Fibroblast of lung (primary cell): ENCODE measurements around the gene SYCE1L. TPM values are rescaled to one million over a fixed set of nuclear protein-coding genes. Genes with fewer than 3 reads are reported as not detected.
"Not testable (repeated sequence)": the region's sequence is repeated elsewhere in the genome, so short reads cannot be mapped to it uniquely, and the experiment has no call there.

Experiments used
- DNase-seq, 2 donors: peaks; one replicate each; pipeline versions ENCODE4 v3.0.0 to v3.0.0-alpha.2; 2010; ENCODE audit warnings: low read depth in 2 of 2
- H2AFZ ChIP-seq: 2 replicates; pipeline ENCODE4 v1.5.1; 2012; ENCODE audit warnings: low read length, control low read depth, inconsistent platforms
- H3K27ac ChIP-seq: 2 replicates; pipeline ENCODE4 v1.5.1; 2011; ENCODE audit warnings: low read length, control low read depth; ENCODE audit not compliant: insufficient read depth
- H3K27me3 ChIP-seq: 2 replicates; pipeline ENCODE4 v1.5.1; 2011; ENCODE audit warnings: mild to moderate bottlenecking, low read length; ENCODE audit not compliant: control insufficient read depth, insufficient read depth
- H3K36me3 ChIP-seq: 2 replicates; pipeline ENCODE4 v1.5.1; 2011; ENCODE audit warnings: low read length; ENCODE audit not compliant: control insufficient read depth, insufficient read depth
- H3K4me1 ChIP-seq: 2 replicates; pipeline ENCODE4 v1.5.1; 2011; ENCODE audit warnings: low read length; ENCODE audit not compliant: control insufficient read depth, insufficient read depth; ENCODE audit errors: extremely low read depth
- H3K4me2 ChIP-seq: 2 replicates; pipeline ENCODE4 v1.5.1; 2011; ENCODE audit warnings: low read length, control low read depth; ENCODE audit not compliant: insufficient read depth; ENCODE audit errors: extremely low read depth
- H3K4me3 ChIP-seq, 4 experiments: fragments of 200-600 bp in 1 of 4; sonication (generic) in 1 of 4; replicated peaks in 1 of 4; 2 replicates each; pipeline ENCODE4 v1.5.1; 2011 to 2016; ENCODE audit warnings: low read length in 4 of 4, low read depth in 3 of 4, mild to moderate bottlenecking in 3 of 4, control low read depth in 2 of 4, inconsistent platforms in 1 of 4, mixed read lengths in 1 of 4; ENCODE audit not compliant: insufficient read depth in 1 of 4; ENCODE audit errors: control extremely low read depth in 1 of 4
- H3K79me2 ChIP-seq: 2 replicates; pipeline ENCODE4 v1.5.1; 2012; ENCODE audit warnings: mild to moderate bottlenecking, low read length, inconsistent platforms; ENCODE audit not compliant: control insufficient read depth, insufficient read depth
- H3K9ac ChIP-seq: 2 replicates; pipeline ENCODE4 v1.5.1; 2011; ENCODE audit warnings: mild to moderate bottlenecking, low read length, control low read depth; ENCODE audit not compliant: insufficient read depth
- H3K9me3 ChIP-seq: 2 replicates; pipeline ENCODE4 v1.5.1; 2012; ENCODE audit warnings: low read depth, low read length; ENCODE audit not compliant: control insufficient read depth, insufficient read depth
- H4K20me1 ChIP-seq: 2 replicates; pipeline ENCODE4 v1.5.1; 2011; ENCODE audit warnings: low read length; ENCODE audit not compliant: control insufficient read depth, insufficient read depth; ENCODE audit errors: extremely low read depth
- EZH2 ChIP-seq: IDR thresholded peaks from 2 replicates; pipeline ENCODE4 v1.5.1; 2012; ENCODE audit warnings: low read length, control low read depth, mild to moderate bottlenecking; ENCODE audit errors: missing control alignments
- polyA plus RNA-seq, 2 donors: library from polyadenylated mRNA; depleted of rRNA in 1 of 2; stranded (reverse) in 1 of 2; unstranded in 1 of 2; fragments of >200 nt; gene quantifications; 2 replicates each; pipeline ENCODE4 v1.2.1, GENCODE V29; 2011 to 2012; ENCODE audit warnings: missing spikeins in 1 of 2
- total RNA-seq: library from RNA; depleted of rRNA; stranded (reverse); fragments of >200 nt; gene quantifications from 2 replicates; pipeline ENCODE4 v1.2.1, GENCODE V29; 2014
- TF ChIP-seq, protein P1 (sequence below), 2 donors: IDR thresholded peaks in 1 of 2; conservative IDR thresholded peaks in 1 of 2; 1 replicate in 1 of 2; 2 replicates in 1 of 2; pipeline ENCODE4 v1.5.1; 2011 to 2012; ENCODE audit warnings: low read length in 2 of 2, control low read depth in 1 of 2, inconsistent platforms in 1 of 2, low read depth in 1 of 2, mild to moderate bottlenecking in 1 of 2

The SYCE1L gene
- total and polyA plus RNA-seq, 2 donors (not counting 1 experiment from before 2014, with no cell fraction given): 0.33 TPM; not detected in 1

DNA sequence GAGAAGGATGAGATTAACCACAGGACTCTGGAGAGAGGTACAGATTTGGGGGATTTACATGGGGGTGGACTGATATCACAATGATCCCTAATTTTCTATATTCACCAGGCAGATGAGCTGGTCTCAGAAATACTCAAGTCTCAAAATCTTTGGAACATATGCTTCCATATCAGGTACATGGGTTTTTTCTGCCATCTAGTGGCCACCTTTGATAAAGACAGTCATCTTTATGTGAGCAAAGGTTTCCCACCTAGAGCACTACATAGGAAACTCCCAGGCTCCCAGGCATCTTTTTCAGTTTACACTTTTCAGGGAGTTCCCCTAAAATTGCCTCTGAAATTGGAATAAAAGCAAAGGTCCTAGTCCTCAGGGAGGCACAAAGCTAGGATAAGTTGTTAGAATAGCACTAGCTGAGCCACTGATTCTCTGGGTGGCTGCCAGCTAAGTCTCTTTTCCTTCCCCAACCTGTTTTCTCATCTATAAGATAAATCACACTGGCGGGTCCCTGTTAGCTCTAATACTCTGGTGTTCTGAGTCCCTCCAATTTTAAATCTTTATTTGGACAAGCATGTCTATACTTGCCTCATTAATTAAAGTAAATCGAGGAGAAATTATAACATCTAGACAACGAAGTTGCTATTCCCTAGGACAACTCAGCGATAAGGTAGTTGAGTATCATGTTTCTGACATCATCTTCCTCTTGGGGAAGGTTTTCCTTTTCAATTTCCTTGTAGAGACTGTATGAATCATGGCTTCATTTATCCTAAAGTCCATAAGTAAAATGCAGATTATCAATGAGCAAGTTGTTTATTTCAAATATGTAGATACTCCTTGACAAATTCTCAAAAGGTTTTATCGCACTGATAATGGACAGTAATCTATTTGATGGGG lies 27.2 kb upstream of the SYCE1L start:
- TF ChIP-seq EZH2: no peak
- TF ChIP-seq, protein P1, sequence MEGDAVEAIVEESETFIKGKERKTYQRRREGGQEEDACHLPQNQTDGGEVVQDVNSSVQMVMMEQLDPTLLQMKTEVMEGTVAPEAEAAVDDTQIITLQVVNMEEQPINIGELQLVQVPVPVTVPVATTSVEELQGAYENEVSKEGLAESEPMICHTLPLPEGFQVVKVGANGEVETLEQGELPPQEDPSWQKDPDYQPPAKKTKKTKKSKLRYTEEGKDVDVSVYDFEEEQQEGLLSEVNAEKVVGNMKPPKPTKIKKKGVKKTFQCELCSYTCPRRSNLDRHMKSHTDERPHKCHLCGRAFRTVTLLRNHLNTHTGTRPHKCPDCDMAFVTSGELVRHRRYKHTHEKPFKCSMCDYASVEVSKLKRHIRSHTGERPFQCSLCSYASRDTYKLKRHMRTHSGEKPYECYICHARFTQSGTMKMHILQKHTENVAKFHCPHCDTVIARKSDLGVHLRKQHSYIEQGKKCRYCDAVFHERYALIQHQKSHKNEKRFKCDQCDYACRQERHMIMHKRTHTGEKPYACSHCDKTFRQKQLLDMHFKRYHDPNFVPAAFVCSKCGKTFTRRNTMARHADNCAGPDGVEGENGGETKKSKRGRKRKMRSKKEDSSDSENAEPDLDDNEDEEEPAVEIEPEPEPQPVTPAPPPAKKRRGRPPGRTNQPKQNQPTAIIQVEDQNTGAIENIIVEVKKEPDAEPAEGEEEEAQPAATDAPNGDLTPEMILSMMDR (conservative IDR thresholded peaks at IDR 0.05 in 1 of 2, IDR thresholded peaks at IDR 0.05 in 1 of 2; ENCODE audit: low read depth in 1 of 2, low read length in 2 of 2): peak; percentile 61 to 65
- Histone ChIP-seq H3K36me3 (no peaks in the 10 kb centered on the region), H3K4me1 (no peaks in the 10 kb centered on the region), H4K20me1 (no peaks in the 10 kb centered on the region), H3K4me2 (no peak overlapping the region), H3K27me3 (no peaks in the 10 kb centered on the region), H3K27ac (no peak overlapping the region), H2AFZ (no peak overlapping the region), H3K9ac (no peak overlapping the region), H3K79me2 (no peaks in the 10 kb centered on the region), H3K4me3 (no peak overlapping the region), H3K9me3 (no peaks in the 10 kb centered on the region)
- peak; percentile 38 to 73 for DNase-seq

- no peak for TF ChIP-seq EZH2
- Histone ChIP-seq H3K9me3 (no peaks in the 10 kb centered on the region), H3K36me3 (no peaks in the 10 kb centered on the region), H3K27ac (no peak overlapping the region), H3K4me3 (no peak overlapping the region), H3K27me3 (no peaks in the 10 kb centered on the region), H2AFZ (no peak overlapping the region), H3K79me2 (no peaks in the 10 kb centered on the region), H4K20me1 (no peaks in the 10 kb centered on the region), H3K9ac (no peak overlapping the region), H3K4me1 (no peaks in the 10 kb centered on the region), H3K4me2 (no peak overlapping the region)
- DNase-seq: no peak
Observed at GRCh38 chr16:77172951-77173350, 26.3 kb upstream of the SYCE1L start.

- no peaks in the 10 kb centered on the region for H3K79me2 ChIP-seq
- no peaks in the 10 kb centered on the region for H3K27me3 ChIP-seq
- no peak overlapping the region for H3K4me2 ChIP-seq
- H2AFZ ChIP-seq: no peak overlapping the region
- no peaks in the 10 kb centered on the region for H3K9me3 ChIP-seq
- TF ChIP-seq, protein P1 (conservative IDR thresholded peaks at IDR 0.05 in 1 of 2, IDR thresholded peaks at IDR 0.05 in 1 of 2; ENCODE audit: low read depth in 1 of 2, low read length in 2 of 2): no peak
- no peak for TF ChIP-seq EZH2
- H4K20me1 ChIP-seq: no peaks in the 10 kb centered on the region
- DNase-seq: peak in 1 of 2 donors; percentile 18
- no peak overlapping the region for H3K4me3 ChIP-seq
- no peak overlapping the region for H3K9ac ChIP-seq
- no peaks in the 10 kb centered on the region for H3K36me3 ChIP-seq
- no peak overlapping the region for H3K27ac ChIP-seq
- no peaks in the 10 kb centered on the region for H3K4me1 ChIP-seq
Observed at GRCh38 chr16:77183137-77183536, 16.1 kb upstream of the SYCE1L start.

DNA sequence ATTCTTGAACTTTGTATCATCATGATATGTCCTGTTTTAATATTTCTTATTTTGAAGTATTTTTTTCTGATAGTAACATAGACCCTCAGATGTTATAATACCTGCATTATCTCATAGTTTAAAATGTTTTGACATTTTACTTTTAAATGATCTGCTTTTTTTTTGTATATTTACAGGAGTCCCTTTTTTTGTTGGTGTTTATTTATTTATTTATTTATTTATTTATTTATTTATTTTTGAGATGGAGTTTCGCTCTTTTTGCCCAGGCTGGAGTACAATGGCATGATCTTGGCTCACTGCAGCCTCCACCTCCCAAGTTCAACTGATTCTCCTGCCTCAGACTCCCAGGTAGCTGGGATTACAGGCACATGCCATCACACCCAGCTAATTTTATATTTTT lies 12.9 kb upstream of the SYCE1L start:
- not testable (repeated sequence) for H2AFZ ChIP-seq, H3K9ac ChIP-seq, H3K4me1 ChIP-seq, H3K4me2 ChIP-seq, H3K9me3 ChIP-seq, H3K79me2 ChIP-seq, H3K4me3 ChIP-seq, H3K27me3 ChIP-seq, DNase-seq, H4K20me1 ChIP-seq, H3K27ac ChIP-seq, H3K36me3 ChIP-seq
